ENCODE data around the gene C3.
"Not testable (repeated sequence)": the region's sequence is repeated elsewhere in the genome, so short reads cannot be mapped to it uniquely, and the experiment has no call there.

Gene C3

GRCh38 chr19:6686628-6686975 lies 33.8 kb downstream of the C3 start:
- no peak for DNase-seq

GRCh38 chr19:6685962-6686627 lies 34.4 kb downstream of the C3 start:
- no peak for DNase-seq

GRCh38 chr19:6685482-6685881 lies 35.0 kb downstream of the C3 start:
- no peak for DNase-seq

- no peak for DNase-seq
These were observed 36.5 kb downstream of the C3 start for GRCh38 chr19:6683971-6684370.

- no peak for DNase-seq
These were observed 37.8 kb downstream of the C3 start for GRCh38 chr19:6682607-6683128.

GRCh38 chr19:6680141-6680540 lies 40.3 kb downstream of the C3 start:
- no peak for DNase-seq

- no peak for DNase-seq
These were observed 41.3 kb downstream of the C3 start for GRCh38 chr19:6679139-6679538.

GRCh38 chr19:6678690-6679109 lies 41.8 kb downstream of the C3 start:
- DNase-seq: no peak

GRCh38 chr19:6677883-6678689 lies 42.4 kb downstream of the C3 start:
- peak; percentile 5 for DNase-seq

GRCh38 chr19:6677495-6677882 lies 43.0 kb downstream of the C3 start:
- DNase-seq: no peak

- DNase-seq: no peak
These were observed 44.2 kb downstream of the C3 start for GRCh38 chr19:6676288-6676687.

- peak; percentile 32 for DNase-seq
These were observed 45.6 kb downstream of the C3 start for GRCh38 chr19:6674868-6675305.

GRCh38 chr19:6674408-6674807 lies 46.0 kb downstream of the C3 start:
- not testable (repeated sequence) for DNase-seq

GRCh38 chr19:6672693-6673290 lies 47.7 kb downstream of the C3 start:
- DNase-seq: no peak

- DNase-seq: no peak
These were observed 48.5 kb downstream of the C3 start for GRCh38 chr19:6671960-6672359.

- DNase-seq: no peak
These were observed 51.8 kb downstream of the C3 start for GRCh38 chr19:6668691-6669090.

GRCh38 chr19:6667114-6667627 lies 53.3 kb downstream of the C3 start:
- DNase-seq: no peak

- no peak for DNase-seq
These were observed 55.5 kb downstream of the C3 start for GRCh38 chr19:6664916-6665315.

GRCh38 chr19:6663236-6664201 lies 56.9 kb downstream of the C3 start:
- DNase-seq: no peak

- no peak for DNase-seq
These were observed 57.7 kb downstream of the C3 start for GRCh38 chr19:6662702-6663101.

- not testable (repeated sequence) for DNase-seq
These were observed 58.8 kb downstream of the C3 start for GRCh38 chr19:6661509-6662244.

GRCh38 chr19:6660930-6661329 lies 59.5 kb downstream of the C3 start:
- DNase-seq: no peak

All from eye (tissue), 1 donor.